Measurements from ENCODE around the gene BMP2. TPM values are rescaled to one million over a fixed set of nuclear protein-coding genes. Genes with fewer than 3 reads are reported as not detected.

Gene BMP2
- 12.6 and 25.5 TPM in 2 replicates for total RNA-seq

GRCh38 chr20:6767536-6768227 is at the start of gene BMP2:
BMP2 (plus strand) TSS chr20:6767686; CDS start chr20:6770127, 2,441 bp downstream.

Measured in tracheal epithelial cell (primary cell).